ENCODE measurements around the gene LHPP.

GRCh38 chr10:124595143-124595883 is 133.7 kb downstream of the LHPP start:
- TF ChIP-seq EP300 (IDR thresholded peaks at IDR 0.05): no peak
- TF ChIP-seq POLR2A (IDR thresholded peaks at IDR 0.05): no peak
